Measurements from ENCODE around the gene TP53I11.

DNA sequence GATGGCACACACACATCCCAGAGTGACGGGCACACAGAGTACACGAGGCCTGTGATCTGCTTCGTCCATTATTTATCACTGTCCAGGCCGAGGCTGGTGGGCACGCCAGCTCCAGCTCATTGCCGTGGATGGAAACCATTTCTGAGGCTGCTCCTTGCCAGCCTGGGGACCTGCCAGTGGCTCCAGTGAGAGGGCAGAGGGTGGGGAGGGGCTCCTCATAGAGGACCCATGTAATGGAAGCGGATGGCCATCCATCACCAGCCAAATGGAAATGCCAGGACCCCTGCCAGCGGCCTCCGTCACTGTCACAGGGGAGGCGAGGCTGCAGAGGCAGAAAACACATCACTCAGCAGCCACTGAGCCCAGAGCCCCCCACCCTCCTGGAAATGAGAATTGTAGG, 35.7 kb downstream of the TP53I11 start:
- TF ChIP-seq, protein P1, sequence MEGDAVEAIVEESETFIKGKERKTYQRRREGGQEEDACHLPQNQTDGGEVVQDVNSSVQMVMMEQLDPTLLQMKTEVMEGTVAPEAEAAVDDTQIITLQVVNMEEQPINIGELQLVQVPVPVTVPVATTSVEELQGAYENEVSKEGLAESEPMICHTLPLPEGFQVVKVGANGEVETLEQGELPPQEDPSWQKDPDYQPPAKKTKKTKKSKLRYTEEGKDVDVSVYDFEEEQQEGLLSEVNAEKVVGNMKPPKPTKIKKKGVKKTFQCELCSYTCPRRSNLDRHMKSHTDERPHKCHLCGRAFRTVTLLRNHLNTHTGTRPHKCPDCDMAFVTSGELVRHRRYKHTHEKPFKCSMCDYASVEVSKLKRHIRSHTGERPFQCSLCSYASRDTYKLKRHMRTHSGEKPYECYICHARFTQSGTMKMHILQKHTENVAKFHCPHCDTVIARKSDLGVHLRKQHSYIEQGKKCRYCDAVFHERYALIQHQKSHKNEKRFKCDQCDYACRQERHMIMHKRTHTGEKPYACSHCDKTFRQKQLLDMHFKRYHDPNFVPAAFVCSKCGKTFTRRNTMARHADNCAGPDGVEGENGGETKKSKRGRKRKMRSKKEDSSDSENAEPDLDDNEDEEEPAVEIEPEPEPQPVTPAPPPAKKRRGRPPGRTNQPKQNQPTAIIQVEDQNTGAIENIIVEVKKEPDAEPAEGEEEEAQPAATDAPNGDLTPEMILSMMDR (conservative IDR thresholded peaks at IDR 0.05; ENCODE audit: low read depth in 2 of 2), result no peak
- TF ChIP-seq EZH2phosphoT487 (IDR thresholded peaks at IDR 0.05; ENCODE audit: unreplicated experiment) (no peak), EZH2 (IDR thresholded peaks at IDR 0.05; ENCODE audit: low read depth, unreplicated experiment) (no peak), CREB1 (CRISPR knock-in tag; IDR thresholded peaks at IDR 0.05; ENCODE audit: low read depth) (no peak), POLR2AphosphoS5 (IDR thresholded peaks at IDR 0.05; ENCODE audit: low read depth) (no peak), ZNF331 (CRISPR knock-in tag; IDR thresholded peaks at IDR 0.05; ENCODE audit: low read depth) (no peak), JUNB (IDR thresholded peaks at IDR 0.05; ENCODE audit: unreplicated experiment) (no peak), NANOG (IDR thresholded peaks at IDR 0.05; ENCODE audit: borderline replicate concordance) (no peak), STAT1 (IDR thresholded peaks at IDR 0.05; ENCODE audit: unreplicated experiment) (no peak)
- TF ChIP-seq, protein P2, sequence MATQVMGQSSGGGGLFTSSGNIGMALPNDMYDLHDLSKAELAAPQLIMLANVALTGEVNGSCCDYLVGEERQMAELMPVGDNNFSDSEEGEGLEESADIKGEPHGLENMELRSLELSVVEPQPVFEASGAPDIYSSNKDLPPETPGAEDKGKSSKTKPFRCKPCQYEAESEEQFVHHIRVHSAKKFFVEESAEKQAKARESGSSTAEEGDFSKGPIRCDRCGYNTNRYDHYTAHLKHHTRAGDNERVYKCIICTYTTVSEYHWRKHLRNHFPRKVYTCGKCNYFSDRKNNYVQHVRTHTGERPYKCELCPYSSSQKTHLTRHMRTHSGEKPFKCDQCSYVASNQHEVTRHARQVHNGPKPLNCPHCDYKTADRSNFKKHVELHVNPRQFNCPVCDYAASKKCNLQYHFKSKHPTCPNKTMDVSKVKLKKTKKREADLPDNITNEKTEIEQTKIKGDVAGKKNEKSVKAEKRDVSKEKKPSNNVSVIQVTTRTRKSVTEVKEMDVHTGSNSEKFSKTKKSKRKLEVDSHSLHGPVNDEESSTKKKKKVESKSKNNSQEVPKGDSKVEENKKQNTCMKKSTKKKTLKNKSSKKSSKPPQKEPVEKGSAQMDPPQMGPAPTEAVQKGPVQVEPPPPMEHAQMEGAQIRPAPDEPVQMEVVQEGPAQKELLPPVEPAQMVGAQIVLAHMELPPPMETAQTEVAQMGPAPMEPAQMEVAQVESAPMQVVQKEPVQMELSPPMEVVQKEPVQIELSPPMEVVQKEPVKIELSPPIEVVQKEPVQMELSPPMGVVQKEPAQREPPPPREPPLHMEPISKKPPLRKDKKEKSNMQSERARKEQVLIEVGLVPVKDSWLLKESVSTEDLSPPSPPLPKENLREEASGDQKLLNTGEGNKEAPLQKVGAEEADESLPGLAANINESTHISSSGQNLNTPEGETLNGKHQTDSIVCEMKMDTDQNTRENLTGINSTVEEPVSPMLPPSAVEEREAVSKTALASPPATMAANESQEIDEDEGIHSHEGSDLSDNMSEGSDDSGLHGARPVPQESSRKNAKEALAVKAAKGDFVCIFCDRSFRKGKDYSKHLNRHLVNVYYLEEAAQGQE (IDR thresholded peaks at IDR 0.05; ENCODE audit: unreplicated experiment), result no peak

All from GM23338 (cell line).